ENCODE data around the gene CD300LB.
"Not testable (repeated sequence)": the region's sequence is repeated elsewhere in the genome, so short reads cannot be mapped to it uniquely, and the experiment has no call there.

CD300LB gene

DNA sequence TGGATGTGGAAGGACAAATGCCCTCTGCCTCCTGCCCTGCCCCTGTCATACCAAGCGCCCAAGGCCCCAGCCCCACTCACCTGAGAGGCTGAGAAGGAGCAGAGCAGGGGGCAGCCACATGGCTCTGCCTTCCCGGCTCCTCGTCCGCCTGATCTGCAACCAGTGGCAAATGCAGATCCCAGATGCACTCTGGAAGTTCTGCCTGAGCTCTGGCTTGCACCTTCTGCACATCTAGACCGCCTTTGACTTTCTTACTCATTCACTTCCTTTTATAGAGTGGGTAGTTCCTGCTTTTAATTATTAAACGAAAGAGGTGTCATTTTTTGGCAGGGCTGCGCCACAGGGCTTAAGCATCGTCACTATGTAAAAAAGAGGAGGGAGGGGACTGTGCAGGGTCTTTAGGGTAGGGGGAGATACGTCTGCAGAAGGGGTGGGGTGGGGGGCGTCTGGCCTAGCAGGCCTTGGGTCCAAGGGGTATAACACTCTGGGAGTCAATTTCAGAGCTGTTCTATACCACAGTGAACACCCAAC, at the start of gene CD300LB:
CD300LB (minus strand) TSS at position 245 of the 531 bp plus-strand sequence; CDS start at position 120, 125 bp downstream.
- DNase-seq (ENCODE audit: low read depth in 3 of 3): no peak

DNA sequence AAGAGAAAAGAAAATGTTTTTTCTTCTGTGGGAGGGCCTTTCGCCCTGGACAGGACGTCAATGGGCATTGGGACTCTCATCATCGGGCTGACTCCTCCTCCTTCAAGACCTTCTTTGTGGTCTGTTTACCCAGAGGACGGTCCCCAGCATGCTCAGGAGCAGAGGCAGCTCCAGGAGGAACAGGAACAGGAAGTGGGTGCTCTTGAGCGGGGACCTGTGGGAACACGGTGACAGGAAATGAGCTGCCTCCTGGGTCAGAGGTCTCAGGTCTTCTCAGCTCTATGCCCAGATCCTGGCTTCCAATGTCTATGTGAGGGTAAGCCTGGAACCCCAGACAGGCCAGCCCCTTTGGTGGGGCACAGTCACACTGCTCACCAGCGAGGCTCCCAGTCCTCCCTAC, 48.6 kb upstream of the CD300LB start:
- no peak for DNase-seq (ENCODE audit: low read depth in 3 of 3)

DNA sequence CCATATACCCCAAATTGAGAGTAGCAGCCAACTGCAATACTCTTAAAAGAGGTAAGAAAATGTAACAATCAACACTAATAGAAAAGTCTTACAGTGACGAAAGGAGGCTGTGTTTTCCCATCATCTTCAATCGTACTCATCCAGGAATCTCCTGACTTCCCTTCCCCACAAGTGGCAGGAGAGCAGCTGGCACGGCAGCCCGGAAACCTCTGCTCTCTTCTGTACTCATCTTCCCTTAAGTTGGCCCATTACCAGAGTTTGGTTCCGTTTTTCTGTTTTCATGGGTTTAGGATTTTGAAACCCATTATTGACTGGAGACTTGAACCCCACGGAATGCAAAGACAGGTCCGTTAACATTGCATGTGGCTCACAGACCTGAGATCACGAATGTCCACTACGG, 47.7 kb upstream of the CD300LB start:
- no peak for DNase-seq (ENCODE audit: low read depth in 3 of 3)

DNA sequence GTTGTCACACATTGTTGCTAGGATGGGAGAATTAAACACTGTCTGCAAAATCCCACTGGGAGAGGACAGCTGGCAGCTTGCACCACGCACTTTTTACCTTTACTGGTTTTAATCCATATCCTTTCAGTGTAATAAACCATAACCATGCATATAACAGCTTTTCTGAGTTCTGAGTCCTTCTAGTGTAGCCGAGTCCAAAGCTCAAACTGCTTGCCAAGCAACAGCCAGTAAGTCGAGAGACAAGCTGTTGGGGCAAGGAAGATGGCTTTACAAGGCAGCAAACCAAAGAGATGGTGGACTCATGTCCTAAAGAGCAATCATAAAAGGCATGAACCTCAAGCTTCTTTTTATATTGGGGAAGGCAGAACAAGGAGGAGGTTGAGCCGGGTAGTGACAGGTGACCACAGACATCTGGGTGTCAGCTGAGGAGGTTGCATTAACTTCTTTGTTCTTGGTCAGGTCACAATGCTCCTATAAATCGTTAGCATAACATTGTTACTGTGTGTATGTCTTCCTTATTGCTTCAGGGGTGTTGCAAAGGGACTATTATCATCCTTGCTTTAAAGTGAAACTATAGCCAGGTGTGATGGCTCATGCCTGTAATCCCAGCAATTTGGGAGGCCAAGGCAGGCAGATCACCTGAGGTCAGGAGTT, 43.3 kb upstream of the CD300LB start:
- DNase-seq (ENCODE audit: low read depth in 3 of 3): no peak

DNA sequence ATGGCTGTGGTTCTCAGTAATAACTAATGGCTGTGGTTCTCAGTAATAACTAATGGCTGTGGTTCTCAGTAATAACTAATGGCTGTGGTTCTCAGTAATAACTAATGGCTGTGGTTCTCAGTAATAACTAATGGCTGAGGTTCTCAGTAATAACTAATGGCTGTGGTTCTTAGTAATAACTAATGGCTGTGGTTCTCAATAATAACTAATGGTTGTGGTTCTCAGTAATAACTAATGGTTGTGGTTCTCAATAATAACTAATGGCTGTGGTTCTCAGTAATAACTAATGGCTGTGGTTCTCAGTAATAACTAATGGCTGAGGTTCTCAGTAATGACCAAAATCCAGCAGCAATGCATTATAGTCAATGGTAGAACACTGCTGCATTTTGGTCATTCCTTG, 42.4 kb upstream of the CD300LB start:
- not testable (repeated sequence) for DNase-seq (ENCODE audit: low read depth in 3 of 3)

DNA sequence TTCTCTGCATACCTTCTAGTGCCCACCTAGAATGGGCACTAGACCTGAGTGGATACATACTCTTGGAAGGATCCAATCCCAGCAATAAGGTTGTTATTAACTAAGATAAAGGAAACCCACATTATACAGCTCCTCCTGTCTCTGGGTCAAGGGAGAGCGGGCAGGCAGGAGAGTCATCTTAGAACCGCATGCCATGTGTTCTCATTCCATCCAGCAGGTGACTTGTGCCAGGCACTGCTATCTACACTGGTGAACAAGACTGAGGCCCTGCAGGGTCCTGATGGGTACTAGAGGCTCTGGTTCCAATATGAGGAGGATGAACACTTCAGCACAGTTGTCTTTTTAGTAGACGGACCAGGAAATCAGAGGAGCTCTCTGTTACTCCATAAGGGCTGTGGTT, 41.9 kb upstream of the CD300LB start:
- no peak for DNase-seq (ENCODE audit: low read depth in 3 of 3)

DNA sequence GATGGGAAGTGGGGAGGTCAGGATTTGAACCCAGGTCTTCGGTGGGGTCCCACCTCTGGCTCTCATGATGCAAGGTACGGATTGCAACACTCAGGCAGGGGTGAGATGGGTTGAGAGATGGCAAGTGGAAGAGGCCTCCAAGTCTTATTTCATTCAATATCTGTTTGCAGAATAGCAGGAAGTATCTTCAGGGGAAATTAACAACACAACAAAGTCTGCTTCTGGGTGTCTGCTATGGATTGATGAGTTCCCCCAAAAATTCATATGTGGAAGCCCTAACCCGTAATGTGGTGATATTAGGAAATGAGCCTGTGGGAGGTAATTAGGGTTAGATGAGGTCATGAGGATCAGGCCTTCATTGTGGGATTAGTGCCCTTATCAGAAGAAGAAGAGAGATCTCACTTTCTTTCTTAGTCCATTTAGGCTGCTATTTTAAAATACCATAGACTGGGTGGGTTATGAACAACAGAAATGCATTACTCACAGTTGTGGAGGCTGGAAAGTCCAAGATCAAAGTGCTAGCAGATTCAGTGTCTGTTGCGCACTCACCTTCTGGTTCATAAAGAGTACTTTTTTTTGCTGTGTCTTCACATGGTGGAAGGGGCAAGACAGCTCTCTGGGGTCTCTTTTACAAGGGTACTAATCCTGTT, 40.5 kb upstream of the CD300LB start:
- no peak for DNase-seq (ENCODE audit: low read depth in 3 of 3)

DNA sequence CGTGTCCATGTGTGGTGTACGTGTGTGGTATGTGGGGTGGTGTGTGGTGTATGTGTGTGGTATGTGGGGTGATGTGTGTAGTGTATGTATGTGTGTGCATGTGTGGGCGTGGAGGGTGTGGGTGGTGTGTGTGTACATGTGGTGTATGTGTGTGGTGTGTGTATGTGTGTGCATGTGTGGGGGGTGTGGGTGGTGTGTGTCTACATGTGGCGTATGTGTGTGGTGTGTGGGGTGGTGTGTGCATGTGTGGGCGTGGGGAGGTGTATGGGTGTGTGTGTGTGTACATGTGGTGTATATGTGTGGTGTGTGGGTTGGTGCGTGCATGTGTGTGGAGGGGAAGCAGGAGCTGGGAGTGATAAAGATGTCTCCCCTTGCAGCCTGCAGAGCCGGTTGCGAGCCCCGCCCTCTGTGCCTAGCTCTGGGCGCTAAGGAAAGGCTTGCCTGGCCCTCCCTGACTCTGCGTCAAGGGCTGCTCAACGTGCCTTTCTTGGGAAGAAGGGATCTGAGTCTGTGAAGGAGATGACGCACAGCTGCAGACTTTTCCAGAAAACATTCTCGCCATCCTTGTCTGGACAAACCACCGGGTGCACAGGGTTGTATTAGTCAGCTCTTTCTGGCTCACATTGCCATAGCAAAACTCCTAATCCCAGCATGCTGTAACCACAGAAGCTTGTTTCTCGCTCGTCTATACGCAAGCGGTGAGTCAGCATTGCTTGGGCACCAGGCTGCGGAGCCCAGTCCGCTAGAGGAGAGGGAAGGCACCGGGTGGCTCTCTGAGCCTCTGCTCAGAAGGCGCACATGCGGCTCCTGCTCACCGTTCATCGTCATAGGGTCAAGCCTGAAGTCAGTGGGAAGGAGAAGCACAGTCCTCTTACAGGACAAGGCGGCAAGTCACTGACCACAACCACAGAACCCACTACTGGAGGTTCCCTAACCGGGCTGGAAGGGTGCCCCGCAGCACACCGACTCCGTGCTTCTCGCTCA, 38.0 kb upstream of the CD300LB start:
- DNase-seq (ENCODE audit: low read depth in 3 of 3): peak in 1 of 3 experiments; percentile 42

DNA sequence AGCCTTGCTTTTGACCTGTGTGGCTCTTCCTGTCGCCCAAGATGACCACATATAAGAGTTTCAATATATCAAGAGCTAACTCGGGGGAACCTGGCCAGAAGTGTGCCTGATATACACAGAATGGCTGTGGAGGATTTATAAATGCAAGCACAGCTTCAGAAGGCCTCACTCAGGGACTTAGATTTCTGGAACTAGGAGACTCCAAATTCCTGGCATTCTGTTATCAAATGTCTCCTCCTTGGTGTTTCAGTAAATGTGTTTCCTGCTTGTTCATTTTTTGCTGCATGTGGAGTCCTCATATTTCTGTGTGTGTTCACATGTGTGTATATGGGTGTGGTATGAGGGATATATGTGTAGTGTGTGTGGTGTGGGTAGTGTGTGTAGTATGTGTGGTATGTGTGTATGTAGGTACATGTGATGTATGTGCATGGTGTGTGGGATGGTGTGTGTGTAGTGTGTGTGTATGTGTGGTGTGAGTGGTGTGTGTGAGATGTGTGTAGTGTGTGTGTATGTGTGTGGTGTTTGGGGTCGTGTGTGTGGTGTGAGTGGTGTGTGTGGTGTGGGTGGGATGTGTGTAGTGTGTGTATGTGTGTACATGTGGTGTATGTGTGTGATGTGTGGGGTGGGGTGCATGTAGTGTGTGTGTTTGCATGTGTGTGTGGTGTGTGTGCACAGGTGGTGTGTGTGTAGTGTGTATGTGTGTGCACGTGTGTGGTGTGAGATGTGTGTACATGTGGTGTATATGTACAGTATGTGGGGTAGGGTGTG, 37.0 kb upstream of the CD300LB start:
- no peak for DNase-seq (ENCODE audit: low read depth in 3 of 3)

DNA sequence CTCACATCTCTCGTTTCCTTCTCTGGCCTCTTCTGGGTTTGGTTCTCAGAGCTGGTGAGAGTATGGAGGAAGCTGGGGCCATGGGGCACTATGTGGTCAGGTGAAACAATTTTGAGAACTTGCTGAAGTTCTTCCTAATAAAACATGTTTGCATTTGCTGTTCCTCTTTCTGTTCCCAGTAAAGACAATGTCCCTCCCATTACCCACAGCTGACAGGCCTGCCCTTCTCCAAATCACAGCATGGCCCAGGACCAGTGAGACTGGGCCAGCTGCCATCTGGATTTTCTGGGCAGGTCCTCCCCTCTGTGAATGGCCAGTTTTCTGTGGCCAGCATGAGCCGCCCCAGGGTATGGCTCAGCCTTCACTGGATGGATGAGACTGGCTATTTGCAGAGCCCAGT, 36.1 kb upstream of the CD300LB start, which contains the start of gene CD300H:
CD300H (minus strand) TSS at position 113 of the 400 bp plus-strand sequence.
- no peak for DNase-seq (ENCODE audit: low read depth in 3 of 3)

DNA sequence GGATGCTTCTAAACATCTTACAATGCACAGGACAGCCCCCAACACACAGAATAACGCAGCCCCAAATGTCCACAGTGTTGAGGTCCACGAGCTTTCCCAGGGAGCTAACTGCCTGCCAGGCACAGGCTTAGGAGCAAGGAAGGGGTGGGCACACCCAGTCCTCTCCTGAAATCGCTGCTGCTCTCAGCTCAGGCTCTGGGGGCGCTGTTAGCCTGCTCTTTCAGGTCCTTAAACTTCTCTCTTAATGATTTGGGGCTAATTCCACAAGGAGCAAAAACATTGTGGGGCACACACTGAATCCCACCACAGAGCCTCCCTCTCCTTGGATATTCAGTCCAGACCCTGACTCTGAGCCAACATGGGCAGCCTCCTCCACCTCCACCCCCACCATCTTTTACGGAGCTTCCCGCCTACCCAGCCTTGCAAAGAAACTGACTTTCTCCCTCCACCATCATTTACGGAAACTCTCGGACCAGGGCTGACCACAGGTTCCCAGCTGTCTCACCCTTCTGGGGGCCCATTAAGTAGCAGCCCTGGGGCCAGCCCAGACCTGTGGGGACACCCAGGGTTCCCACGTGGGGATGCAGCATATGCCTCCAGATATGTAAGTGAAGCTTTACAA, 35.0 kb upstream of the CD300LB start:
- peak in 1 of 3 experiments; percentile 37 for DNase-seq (ENCODE audit: low read depth in 3 of 3)

DNA sequence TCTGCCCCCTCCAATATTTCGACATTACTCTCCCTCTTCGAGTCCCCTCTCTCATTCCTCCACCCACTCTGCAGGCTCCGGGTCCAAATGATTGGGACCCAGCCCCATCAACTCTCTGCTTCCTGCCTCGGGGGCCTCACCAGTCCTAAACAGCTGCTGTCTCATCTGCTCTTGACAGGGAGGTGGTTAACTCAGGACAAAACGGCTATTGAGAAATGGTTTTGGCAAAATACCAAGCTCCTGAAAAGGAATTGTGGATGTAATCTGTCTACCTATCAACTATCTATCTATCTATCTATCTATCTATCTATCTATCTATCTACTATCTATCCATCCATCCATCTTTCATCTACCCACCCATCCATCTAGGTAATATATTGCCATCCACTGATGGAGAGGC, 33.9 kb upstream of the CD300LB start:
- DNase-seq (ENCODE audit: low read depth in 3 of 3): no peak

DNA sequence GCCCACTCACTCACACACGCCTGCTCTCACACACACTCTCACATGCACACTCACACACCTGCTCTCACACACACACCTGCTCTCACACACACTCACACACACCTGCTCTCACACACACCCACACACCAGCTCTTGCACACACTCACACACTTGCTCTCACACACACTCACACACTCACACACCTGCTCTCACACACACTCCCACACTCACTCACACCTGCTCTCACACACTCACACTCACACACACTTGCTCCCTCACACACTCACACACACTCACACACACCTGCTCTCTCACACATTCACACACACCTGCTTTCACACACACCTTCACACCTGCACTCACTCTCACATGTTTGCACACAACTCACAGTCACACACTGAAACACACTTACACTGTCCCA, 32.1 kb upstream of the CD300LB start:
- DNase-seq (ENCODE audit: low read depth in 3 of 3): no peak

DNA sequence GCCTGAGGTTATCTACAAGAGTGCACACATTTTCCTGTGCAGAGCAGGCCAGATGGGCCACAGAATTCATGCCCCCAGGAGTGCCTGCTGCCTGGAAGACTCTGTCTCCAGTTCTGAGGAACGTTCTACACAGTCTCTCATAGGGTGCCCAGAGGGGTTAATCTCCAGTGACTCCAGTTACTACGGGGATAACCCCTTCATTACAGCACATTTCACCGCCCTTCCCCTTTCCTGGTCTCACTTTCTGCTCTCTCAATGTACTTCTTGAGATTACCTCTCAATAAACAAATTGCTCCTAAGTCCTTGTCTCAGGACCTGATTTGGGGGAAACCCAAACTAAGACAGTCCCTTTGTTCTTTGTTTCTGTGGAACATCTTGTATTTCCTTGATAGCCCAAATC, 30.3 kb upstream of the CD300LB start:
- DNase-seq (ENCODE audit: low read depth in 3 of 3): no peak

DNA sequence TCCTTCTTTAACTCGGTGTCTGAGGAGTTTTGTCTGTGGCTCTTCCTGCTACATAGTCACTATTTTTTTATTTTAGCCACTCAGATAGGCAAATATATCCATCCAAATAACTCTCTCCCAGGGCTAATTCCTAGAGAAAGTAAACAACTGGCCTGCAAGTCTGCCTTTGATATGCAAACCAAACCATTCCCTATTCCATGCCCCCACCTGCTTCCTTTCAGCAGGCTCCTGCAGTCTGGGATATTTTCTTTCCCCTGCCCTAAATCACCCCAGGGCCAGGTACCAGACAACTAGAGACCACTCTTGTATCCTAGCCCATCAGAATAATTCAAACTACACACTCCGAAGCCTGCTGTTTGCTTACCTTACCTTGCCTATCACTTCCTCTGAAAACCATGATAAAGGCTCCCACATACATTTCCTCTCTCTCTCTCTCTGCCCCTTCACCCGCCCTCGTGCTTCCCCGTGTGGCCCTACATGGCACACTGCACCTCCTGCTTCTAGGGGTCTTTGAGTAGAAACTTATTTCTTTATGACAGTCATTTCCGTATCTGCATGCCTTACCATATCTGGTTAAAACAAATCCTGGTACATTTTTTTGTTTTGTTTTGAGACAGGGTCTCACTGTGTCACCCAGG, 27.7 kb upstream of the CD300LB start:
- no peak for DNase-seq (ENCODE audit: low read depth in 3 of 3)

DNA sequence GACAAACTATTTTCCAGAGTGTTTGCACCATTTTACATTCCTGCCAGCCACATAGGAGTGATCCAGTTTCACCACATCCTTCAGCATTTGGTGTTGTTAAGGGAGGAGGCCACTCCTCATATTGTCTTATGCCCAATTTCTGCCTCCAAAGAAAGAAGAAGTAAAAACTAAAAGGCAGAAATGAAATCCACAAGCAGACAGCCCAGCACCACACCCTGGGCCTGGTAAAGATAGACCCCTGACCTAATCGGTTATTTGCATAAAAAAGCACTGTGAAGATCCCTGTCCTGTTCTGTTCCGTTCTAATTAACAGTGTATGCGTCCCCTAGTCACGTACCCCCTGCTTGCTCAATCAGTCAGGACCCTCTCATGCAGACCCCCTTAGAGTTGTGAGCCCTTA, 27.1 kb upstream of the CD300LB start:
- DNase-seq (ENCODE audit: low read depth in 3 of 3): not testable (repeated sequence)

DNA sequence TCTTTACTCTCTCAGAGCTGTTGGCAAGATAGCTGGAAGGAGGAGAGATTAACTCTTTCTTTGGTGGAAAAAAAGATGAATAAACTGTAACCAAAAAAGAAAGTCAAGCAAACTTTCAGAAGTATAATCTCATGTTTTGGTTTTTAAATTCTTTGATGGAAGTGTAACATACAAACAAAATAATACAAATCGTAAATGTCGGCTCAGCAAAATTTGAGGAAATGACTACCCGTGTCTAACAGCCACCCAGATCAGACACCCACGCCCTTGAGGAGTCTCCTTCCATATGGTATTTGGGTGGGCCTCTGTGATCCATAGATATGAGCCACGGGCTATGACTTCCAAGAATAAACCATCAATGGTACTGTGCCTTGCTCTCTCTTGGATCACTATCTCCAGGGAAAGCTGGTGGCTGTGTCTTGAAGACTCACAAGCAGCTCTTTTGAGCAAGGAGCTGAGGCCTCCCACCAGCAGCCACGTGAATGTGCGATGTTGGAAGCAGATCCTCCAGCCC, 24.2 kb upstream of the CD300LB start:
- no peak for DNase-seq (ENCODE audit: low read depth in 3 of 3)

DNA sequence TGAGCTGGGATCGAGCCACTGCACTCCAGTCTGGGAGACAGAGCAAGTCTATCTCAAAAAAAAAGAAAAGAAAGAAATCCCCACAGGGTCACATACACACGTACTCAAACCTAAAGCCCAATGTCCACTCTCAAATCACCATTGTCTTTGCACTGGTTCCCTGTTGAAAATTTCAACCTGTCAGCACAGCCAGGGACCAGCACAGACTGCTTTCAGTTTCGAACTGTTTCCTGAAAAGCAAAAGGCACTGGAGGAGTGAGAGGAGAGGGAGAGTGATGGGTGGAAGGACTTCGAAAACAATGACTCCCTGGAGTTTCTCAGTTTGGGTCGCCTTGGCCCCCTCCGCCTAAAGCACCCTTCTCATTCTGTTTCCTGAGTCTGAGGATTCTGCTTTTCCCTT, 23.6 kb upstream of the CD300LB start:
- no peak for DNase-seq (ENCODE audit: low read depth in 3 of 3)

DNA sequence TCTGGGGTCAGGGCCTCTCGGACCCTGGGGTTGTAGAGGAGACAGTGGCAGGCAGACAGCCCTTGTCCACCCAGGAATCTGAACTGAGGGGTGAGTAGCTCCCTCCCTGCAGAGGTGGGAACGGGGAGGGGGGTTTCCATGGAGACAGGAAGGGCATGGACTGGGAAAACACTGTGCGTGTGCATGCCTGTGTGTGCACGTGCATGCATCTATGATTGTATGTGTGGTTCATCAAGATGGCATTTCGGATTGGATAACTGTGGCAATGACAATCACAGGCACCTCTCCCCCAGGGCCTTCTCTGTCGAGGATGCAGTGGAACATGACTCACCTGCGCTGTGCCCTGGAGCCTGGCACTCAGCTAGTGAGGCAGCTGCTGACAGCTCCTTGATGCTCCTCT, 20.8 kb upstream of the CD300LB start:
- no peak for DNase-seq (ENCODE audit: low read depth in 3 of 3)

DNA sequence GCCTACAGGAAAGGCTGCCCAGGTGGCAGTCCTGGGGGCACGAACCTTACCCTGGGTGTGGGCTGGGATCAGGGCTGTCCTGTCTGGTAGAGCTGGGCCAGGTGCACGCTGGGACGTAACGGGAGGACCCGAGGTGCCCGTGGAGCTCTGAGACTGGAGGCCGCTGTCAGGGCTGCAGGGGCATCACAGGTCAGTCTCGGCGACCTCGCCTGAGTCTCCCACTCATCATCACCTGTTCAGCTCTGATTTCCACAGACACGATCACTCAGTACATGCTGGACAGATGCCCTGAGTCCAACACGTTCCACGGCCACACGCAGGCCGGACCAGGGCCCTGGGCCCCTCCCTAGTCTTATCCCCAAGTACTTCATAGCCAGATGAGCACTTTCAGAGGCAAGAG, 19.3 kb upstream of the CD300LB start:
- no peak for DNase-seq (ENCODE audit: low read depth in 3 of 3)
